ENCODE measurements around the gene LRP1B.

Gene LRP1B

DNA sequence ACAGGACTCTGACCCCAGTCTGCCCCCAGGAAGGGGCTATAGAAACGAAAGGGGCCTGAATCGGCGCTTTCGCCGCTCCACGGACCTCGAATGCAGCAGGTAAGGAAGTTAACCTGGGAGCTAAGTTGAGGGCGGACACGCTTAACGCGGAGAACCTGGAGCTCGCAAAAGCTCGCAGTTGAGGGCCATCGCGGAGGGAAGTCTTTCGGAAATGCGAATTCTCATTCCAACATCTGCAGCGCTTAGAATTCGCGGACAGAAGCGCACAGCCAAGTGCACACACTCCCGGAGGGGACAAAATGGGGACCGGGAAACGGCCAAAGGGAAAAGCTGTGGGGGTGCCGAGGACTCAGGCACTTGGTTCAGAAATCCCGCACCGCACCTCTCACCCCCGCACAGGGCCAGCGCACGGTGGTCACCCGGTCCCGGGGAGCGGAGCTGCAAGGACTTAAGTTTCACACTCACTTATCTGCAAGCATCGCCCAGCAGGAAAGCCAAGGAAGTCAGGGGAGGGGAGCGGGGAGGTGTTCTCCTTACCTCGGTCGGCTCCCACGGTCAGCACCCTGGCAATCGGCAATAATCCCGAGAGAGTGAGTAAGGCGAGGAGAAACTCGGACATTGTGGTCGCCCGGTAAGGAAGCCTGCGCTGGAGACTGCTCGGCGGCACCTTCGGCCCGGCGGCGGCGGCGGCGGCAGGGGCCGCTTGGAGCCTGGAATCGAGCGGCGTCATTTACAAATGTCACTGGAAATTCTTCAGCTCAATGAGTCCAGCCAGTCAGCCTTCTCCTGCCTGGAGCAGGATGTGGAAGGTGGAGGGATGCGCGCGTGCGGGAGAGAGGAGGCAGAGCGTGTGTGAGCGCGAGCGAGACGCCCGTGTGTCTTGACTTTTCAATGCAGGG, 456 bp downstream of the LRP1B start:
- TF ChIP-seq, protein P1, sequence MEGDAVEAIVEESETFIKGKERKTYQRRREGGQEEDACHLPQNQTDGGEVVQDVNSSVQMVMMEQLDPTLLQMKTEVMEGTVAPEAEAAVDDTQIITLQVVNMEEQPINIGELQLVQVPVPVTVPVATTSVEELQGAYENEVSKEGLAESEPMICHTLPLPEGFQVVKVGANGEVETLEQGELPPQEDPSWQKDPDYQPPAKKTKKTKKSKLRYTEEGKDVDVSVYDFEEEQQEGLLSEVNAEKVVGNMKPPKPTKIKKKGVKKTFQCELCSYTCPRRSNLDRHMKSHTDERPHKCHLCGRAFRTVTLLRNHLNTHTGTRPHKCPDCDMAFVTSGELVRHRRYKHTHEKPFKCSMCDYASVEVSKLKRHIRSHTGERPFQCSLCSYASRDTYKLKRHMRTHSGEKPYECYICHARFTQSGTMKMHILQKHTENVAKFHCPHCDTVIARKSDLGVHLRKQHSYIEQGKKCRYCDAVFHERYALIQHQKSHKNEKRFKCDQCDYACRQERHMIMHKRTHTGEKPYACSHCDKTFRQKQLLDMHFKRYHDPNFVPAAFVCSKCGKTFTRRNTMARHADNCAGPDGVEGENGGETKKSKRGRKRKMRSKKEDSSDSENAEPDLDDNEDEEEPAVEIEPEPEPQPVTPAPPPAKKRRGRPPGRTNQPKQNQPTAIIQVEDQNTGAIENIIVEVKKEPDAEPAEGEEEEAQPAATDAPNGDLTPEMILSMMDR (IDR thresholded peaks at IDR 0.05; ENCODE audit: low read length) = no peak
- no peak for TF ChIP-seq EZH2 (IDR thresholded peaks at IDR 0.05; ENCODE audit: borderline replicate concordance, low read length)
- no peaks in the 10 kb centered on the region for H3K9me3 ChIP-seq (ENCODE audit: low read length)
- no peaks in the 10 kb centered on the region for H3K27me3 ChIP-seq (ENCODE audit: insufficient read depth, low read length)
- no peak overlapping the region for H3K4me2 ChIP-seq (ENCODE audit: low read length)
- H3K36me3 ChIP-seq (ENCODE audit: insufficient read depth, low read length) = no peaks in the 10 kb centered on the region
- no peak overlapping the region for H3K9ac ChIP-seq (ENCODE audit: low read length)
- no peak overlapping the region for H3K4me3 ChIP-seq (ENCODE audit: low read depth, low read length, poor library complexity, severe bottlenecking)
- no peaks in the 10 kb centered on the region for H3F3A ChIP-seq (ENCODE audit: insufficient read depth, low read length)
- H3K79me2 ChIP-seq (ENCODE audit: insufficient read depth, low read length) = no peaks in the 10 kb centered on the region
- no peak overlapping the region for H2AFZ ChIP-seq (ENCODE audit: low read length)
- no peaks in the 10 kb centered on the region for H3K4me1 ChIP-seq (ENCODE audit: insufficient read depth, low read length, severe bottlenecking)
- no peaks in the 10 kb centered on the region for H4K20me1 ChIP-seq (ENCODE audit: insufficient read depth, low read length)
- no peak overlapping the region for H3K27ac ChIP-seq (ENCODE audit: low read depth, low read length, poor library complexity, severe bottlenecking)
- no peaks in the 10 kb centered on the region for H3K9me2 ChIP-seq (ENCODE audit: low read depth, low read length)

DNA sequence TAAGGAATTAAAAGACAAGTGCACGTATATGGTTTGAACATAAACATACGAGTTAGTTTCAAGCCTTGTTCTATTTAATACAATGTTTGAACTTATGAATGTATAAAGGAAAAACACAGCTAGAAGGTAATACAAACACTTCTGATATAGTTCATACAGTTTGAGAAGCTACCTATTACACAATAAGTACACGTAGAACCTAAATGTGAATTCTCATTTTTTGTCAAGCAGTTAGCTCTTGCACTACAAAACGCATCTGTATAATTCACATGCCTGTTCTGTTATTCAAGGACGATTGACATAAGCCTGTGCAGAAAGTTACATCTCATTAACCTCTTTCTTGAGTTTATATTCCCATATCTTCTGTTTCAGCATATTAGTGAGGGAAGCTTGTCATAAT, 2.7 kb downstream of the LRP1B start:
- Histone ChIP-seq H3K4me1 (ENCODE audit: insufficient read depth, low read length, severe bottlenecking) (no peaks in the 10 kb centered on the region), H3K27me3 (ENCODE audit: insufficient read depth, low read length) (no peaks in the 10 kb centered on the region), H3K79me2 (ENCODE audit: insufficient read depth, low read length) (no peaks in the 10 kb centered on the region), H3K9me2 (ENCODE audit: low read depth, low read length) (no peaks in the 10 kb centered on the region), H3K36me3 (ENCODE audit: insufficient read depth, low read length) (no peaks in the 10 kb centered on the region), H2AFZ (ENCODE audit: low read length) (no peak overlapping the region), H3F3A (ENCODE audit: insufficient read depth, low read length) (no peaks in the 10 kb centered on the region), H3K4me3 (ENCODE audit: low read depth, low read length, poor library complexity, severe bottlenecking) (no peak overlapping the region), H3K9ac (ENCODE audit: low read length) (no peak overlapping the region), H3K4me2 (ENCODE audit: low read length) (no peak overlapping the region), H3K9me3 (ENCODE audit: low read length) (no peaks in the 10 kb centered on the region), H3K27ac (ENCODE audit: low read depth, low read length, poor library complexity, severe bottlenecking) (no peak overlapping the region), H4K20me1 (ENCODE audit: insufficient read depth, low read length) (no peaks in the 10 kb centered on the region)
- TF ChIP-seq, protein P1 (IDR thresholded peaks at IDR 0.05; ENCODE audit: low read length) = no peak
- no peak for TF ChIP-seq EZH2 (IDR thresholded peaks at IDR 0.05; ENCODE audit: borderline replicate concordance, low read length)

DNA sequence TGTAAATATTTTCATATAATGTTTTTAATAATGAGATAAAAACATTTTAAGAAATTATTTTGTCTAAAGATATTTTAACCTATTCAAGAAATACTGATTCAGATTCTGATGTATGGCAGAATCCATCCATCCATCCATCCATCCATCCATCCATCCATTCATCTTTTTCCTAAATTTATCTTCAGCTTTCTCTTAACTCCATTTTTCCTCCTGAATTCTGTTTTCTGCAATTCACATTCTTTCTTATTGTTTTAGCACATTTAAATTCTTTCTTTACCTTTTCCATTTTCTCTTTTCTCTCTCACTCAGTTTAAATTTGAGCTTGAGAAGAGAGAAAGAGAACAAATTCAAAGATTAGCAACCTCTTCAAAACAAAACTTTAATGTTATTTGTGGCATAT, 3.6 kb downstream of the LRP1B start:
- TF ChIP-seq EZH2 (IDR thresholded peaks at IDR 0.05; ENCODE audit: borderline replicate concordance, low read length) = no peak
- TF ChIP-seq, protein P1 (IDR thresholded peaks at IDR 0.05; ENCODE audit: low read length) = no peak
- Histone ChIP-seq H4K20me1 (ENCODE audit: insufficient read depth, low read length) (no peaks in the 10 kb centered on the region), H3F3A (ENCODE audit: insufficient read depth, low read length) (no peaks in the 10 kb centered on the region), H3K4me3 (ENCODE audit: low read depth, low read length, poor library complexity, severe bottlenecking) (no peak overlapping the region), H3K79me2 (ENCODE audit: insufficient read depth, low read length) (no peaks in the 10 kb centered on the region), H3K36me3 (ENCODE audit: insufficient read depth, low read length) (no peaks in the 10 kb centered on the region), H2AFZ (ENCODE audit: low read length) (no peak overlapping the region), H3K4me2 (ENCODE audit: low read length) (no peak overlapping the region), H3K9me3 (ENCODE audit: low read length) (no peaks in the 10 kb centered on the region), H3K9me2 (ENCODE audit: low read depth, low read length) (no peaks in the 10 kb centered on the region), H3K4me1 (ENCODE audit: insufficient read depth, low read length, severe bottlenecking) (no peaks in the 10 kb centered on the region), H3K27me3 (ENCODE audit: insufficient read depth, low read length) (no peaks in the 10 kb centered on the region), H3K9ac (ENCODE audit: low read length) (no peak overlapping the region), H3K27ac (ENCODE audit: low read depth, low read length, poor library complexity, severe bottlenecking) (no peak overlapping the region)
